ENCODE results near the gene FZR1. TPM values are rescaled to one million over a fixed set of nuclear protein-coding genes. Genes with fewer than 3 reads are reported as not detected.

FZR1 gene
- total and polyA plus RNA-seq, 2 of the 13 experiments (the other 11 are each of a cell fraction or from before 2014, with no cell fraction given) = 29.0 to 30.8 TPM

- TF ChIP-seq PRDM10 (CRISPR knock-in tag; IDR thresholded peaks at IDR 0.05; ENCODE audit: low read depth) (peak; percentile 72), PPARG (CRISPR knock-in tag; conservative IDR thresholded peaks at IDR 0.05) (no peak), ZNF160 (CRISPR knock-in tag; IDR thresholded peaks at IDR 0.05) (no peak), ZNF335 (CRISPR knock-in tag; IDR thresholded peaks at IDR 0.05) (no peak), UBTF (CRISPR knock-in tag; IDR thresholded peaks at IDR 0.05) (no peak), ZNF563 (CRISPR knock-in tag; IDR thresholded peaks at IDR 0.05) (no peak), ZNF234 (CRISPR knock-in tag; conservative IDR thresholded peaks at IDR 0.05) (no peak), HNF4A (CRISPR knock-in tag; IDR thresholded peaks at IDR 0.05) (peak; percentile 27; the same call in 1 of the 2 replicates), MED8 (CRISPR knock-in tag; IDR thresholded peaks at IDR 0.05; ENCODE audit: insufficient replicate concordance) (no peak), ZNF253 (CRISPR knock-in tag; IDR thresholded peaks at IDR 0.05; ENCODE audit: borderline replicate concordance) (no peak), CEBPB (IDR thresholded peaks at IDR 0.05; ENCODE audit: borderline replicate concordance, low read depth, low read length) (peak; percentile 74), ZNF432 (CRISPR knock-in tag; IDR thresholded peaks at IDR 0.05; ENCODE audit: borderline replicate concordance) (no peak), TFDP2 (CRISPR knock-in tag; IDR thresholded peaks at IDR 0.05) (no peak), KLF6 (CRISPR knock-in tag; IDR thresholded peaks at IDR 0.05) (no peak), SOX13 (IDR thresholded peaks at IDR 0.05) (no peak), SOX13 (CRISPR knock-in tag; conservative IDR thresholded peaks at IDR 0.05 in 1 of 2, IDR thresholded peaks at IDR 0.05 in 1 of 2) (peak in 1 of 2 experiments; percentile 36; a peak in 1 of 4 replicates), TP53 (CRISPR knock-in tag; conservative IDR thresholded peaks at IDR 0.05) (no peak), ZNF792 (CRISPR knock-in tag; IDR thresholded peaks at IDR 0.05) (no peak), ZNF468 (CRISPR knock-in tag; IDR thresholded peaks at IDR 0.05) (no peak), ZNF576 (CRISPR knock-in tag; IDR thresholded peaks at IDR 0.05) (no peak), RFXAP (CRISPR knock-in tag; IDR thresholded peaks at IDR 0.05; ENCODE audit: borderline replicate concordance) (no peak), GLI4 (CRISPR knock-in tag; IDR thresholded peaks at IDR 0.05; ENCODE audit: borderline replicate concordance) (no peak)
Measured at GRCh38 chr19:3570606-3571011, 64.5 kb downstream of the FZR1 start (continued).

Measured in HepG2 (cell line).